ENCODE data around the gene ZDHHC22. TPM values are rescaled to one million over a fixed set of nuclear protein-coding genes. Genes with fewer than 3 reads are reported as not detected.

The ZDHHC22 gene
- total and polyA plus RNA-seq, 2 experiments from 2014 or later, result 17.6 to 32.1 TPM

- no peaks in the 10 kb centered on the region; the same call in 1 of the 3 replicates for H3K36me3 Mint-ChIP-seq (ENCODE audit: low read depth)
- peak overlapping the region; percentile 71 for H3K4me3 Mint-ChIP-seq
- peak overlapping the region; percentile 96 for H3K4me2 ChIP-seq
- peaks cover 35% of the 10 kb centered on the region for H3K27me3 Mint-ChIP-seq (ENCODE audit: insufficient read depth, low read depth, poor library complexity)
- peaks cover 47% of the 10 kb centered on the region for H3K4me1 ChIP-seq (ENCODE audit: insufficient read depth)
- no peaks in the 10 kb centered on the region for H3K79me2 ChIP-seq (replicated peaks; ENCODE audit: insufficient read depth)
- peak; percentile 13 for ATAC-seq
- peaks cover 58% of the 10 kb centered on the region for H3K4me1 Mint-ChIP-seq
- H2AFZ ChIP-seq, result peak overlapping the region; percentile 43; the same call in 1 of the 2 replicates
- peaks cover 31% of the 10 kb centered on the region for H3F3A ChIP-seq (replicated peaks; ENCODE audit: low read depth)
- H3K27me3 ChIP-seq (ENCODE audit: insufficient read depth), result 0 out of 2 replicates have a peak, but pooled peaks cover 12% of the 10 kb centered on the region
- no peaks in the 10 kb centered on the region; the same call in 1 of the 2 replicates for H3K36me3 ChIP-seq (ENCODE audit: insufficient read depth)
- H3K27ac Mint-ChIP-seq, result peak overlapping the region; percentile 34; the same call in 1 of the 2 replicates
- no peaks in the 10 kb centered on the region for H3K9me2 ChIP-seq (ENCODE audit: insufficient read depth)
- no peaks in the 10 kb centered on the region; the same call in 1 of the 2 replicates for H4K20me1 ChIP-seq (replicated peaks; ENCODE audit: insufficient read depth)
- peak overlapping the region; percentile 81 for H3K4me3 ChIP-seq
- peak; percentile 56 for DNase-seq (ENCODE audit: low spot score)
- H3K9me3 Mint-ChIP-seq, result no peaks in the 10 kb centered on the region
- no peak overlapping the region for H3K27ac ChIP-seq (ENCODE audit: low read depth)
- TF ChIP-seq NANOG (IDR thresholded peaks at IDR 0.05; ENCODE audit: borderline replicate concordance) (no peak), ETS1 (IDR thresholded peaks at IDR 0.05) (no peak), ZNF462 (CRISPR knock-in tag; IDR thresholded peaks at IDR 0.05) (0 out of 2 replicates have a peak, but pooled peaks have one; percentile 20), CTCF (conservative IDR thresholded peaks at IDR 0.05; ENCODE audit: low read depth in 2 of 2) (peak in 1 of 2 experiments; percentile 19; a peak in 1 of 4 replicates)
These were observed 16.2 kb downstream of the ZDHHC22 start for GRCh38 chr14:77125281-77125801.
